ENCODE results near the gene CYSLTR2.

CYSLTR2 gene

DNA sequence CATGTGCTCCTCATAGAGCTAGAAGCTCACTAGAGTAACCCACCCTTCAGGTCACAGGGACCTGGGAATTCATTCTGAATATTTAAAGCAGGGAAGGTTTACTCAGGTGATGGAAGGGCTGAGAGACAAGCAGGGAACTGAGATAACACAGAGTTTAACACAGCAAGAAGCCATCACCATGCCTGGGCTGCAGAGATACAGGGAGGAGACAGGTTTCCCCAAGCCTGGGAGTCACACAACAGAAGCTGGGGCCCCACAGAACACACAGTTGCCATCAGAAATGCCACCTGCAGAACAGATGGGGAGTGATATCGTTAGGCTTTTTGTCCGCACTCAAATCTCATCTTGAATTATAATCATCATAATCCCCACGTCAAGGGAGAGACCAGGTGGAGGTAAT, 7.9 kb upstream of the CYSLTR2 start:
- TF ChIP-seq, protein P1, sequence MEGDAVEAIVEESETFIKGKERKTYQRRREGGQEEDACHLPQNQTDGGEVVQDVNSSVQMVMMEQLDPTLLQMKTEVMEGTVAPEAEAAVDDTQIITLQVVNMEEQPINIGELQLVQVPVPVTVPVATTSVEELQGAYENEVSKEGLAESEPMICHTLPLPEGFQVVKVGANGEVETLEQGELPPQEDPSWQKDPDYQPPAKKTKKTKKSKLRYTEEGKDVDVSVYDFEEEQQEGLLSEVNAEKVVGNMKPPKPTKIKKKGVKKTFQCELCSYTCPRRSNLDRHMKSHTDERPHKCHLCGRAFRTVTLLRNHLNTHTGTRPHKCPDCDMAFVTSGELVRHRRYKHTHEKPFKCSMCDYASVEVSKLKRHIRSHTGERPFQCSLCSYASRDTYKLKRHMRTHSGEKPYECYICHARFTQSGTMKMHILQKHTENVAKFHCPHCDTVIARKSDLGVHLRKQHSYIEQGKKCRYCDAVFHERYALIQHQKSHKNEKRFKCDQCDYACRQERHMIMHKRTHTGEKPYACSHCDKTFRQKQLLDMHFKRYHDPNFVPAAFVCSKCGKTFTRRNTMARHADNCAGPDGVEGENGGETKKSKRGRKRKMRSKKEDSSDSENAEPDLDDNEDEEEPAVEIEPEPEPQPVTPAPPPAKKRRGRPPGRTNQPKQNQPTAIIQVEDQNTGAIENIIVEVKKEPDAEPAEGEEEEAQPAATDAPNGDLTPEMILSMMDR (IDR thresholded peaks at IDR 0.05) = no peak

DNA sequence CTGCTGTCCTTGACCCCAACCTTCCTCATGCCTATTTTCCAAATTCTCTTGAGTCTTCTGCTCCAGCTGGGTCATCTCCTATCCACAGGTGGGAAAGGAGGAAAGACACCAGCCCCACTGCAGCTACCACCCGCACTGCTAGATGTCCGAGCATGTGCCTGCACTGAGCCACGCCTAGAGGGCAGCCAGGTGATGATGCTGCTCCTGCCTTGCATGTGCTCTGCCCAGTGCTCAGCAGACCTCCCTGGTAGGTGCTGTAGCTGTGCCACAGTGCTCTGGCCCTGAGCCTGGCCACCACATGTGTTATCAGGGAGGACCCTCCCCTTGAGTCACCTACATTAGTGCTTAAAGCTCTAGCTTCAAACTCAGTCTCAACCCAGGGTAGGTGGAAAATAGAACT, 6.9 kb upstream of the CYSLTR2 start:
- TF ChIP-seq, protein P1 (IDR thresholded peaks at IDR 0.05) = no peak

DNA sequence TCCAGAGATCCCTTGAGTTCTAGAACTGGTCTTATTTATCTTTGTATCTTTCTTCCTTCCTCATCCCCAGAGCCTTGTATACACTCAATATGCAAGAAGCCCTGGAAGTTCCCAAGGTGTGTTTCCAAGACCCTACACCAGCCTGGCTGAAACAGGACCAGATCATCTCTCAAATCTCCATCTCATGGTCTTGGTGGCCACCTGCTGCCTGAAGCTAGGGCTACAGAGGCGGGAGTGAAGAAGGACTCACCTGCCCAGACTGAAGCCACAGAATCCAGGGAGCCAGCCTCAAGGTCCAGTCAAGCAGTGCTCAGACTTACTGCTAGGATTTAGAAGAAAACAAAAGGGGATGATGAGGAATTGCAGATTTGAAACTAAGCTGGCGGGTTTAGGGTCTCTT, 6.1 kb upstream of the CYSLTR2 start:
- TF ChIP-seq, protein P1 (IDR thresholded peaks at IDR 0.05) = no peak

DNA sequence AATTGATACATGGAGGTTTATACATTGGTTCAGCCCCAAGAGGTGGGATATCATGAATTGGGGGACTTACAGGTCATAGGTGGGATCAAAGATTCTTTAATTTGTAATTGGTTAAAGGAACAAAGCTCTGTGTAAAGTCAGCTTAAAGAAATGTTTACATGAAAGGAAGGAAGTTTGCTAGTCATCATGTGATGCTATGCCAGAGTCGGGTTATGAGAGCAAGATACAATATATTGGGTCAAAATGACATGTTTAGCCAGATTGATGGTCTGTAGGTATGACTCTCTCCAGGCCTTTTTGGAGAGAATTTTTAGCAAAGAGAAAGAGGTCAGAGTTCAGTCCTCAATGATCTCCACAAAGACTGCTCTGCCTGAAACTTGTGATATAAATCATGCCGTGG, 5.3 kb upstream of the CYSLTR2 start:
- TF ChIP-seq, protein P1 (IDR thresholded peaks at IDR 0.05) = no peak

DNA sequence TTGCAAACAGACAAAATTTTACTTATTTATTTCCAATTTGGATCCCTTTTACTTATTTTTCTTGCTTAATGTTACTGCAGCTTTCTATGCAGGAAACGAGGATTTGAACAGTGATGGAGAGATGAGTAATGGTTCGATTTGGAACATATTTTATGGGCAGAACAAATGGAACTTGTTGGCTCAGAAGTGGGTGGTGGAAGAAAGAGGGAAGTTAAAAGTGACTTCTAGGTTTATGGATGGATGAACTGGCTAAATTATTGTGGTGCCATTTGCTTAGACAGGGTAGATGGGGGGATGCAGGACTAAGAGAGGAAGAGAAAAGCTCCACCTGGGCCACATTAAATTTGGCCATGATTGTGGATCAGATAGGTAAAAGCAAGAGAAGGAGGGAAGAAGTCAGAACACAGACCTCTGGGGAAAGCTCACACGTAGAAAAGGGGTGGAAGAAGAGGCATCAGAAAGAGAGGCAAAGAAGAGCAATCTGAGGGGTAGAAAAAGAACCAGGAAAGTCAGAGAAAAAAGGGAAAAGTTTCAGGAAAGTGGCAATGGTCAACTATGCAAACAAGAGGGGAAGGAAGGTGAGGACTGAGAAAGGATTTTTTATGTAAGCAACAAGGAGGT, 768 bp upstream of the CYSLTR2 start:
- TF ChIP-seq, protein P1 (IDR thresholded peaks at IDR 0.05) = no peak

DNA sequence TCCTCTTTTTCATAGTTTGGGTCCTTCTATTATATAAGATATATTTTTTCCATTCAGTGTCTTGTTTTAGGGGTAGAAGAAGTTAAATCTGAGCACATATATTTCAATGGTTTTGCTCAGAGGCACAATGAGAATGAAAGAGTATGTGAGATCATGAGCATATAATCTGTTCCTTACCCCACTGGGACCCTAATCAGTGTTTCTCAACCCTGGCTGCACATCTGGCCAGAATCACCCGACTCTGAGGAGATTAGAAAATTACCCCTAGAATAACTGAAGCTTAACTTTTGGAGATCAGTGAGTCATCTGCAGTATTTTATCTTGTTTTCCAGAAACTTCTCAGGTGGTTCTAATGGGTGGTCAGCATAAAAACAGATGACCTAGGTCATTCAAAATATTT, 782 bp downstream of the CYSLTR2 start:
- TF ChIP-seq, protein P1 (IDR thresholded peaks at IDR 0.05) = no peak

DNA sequence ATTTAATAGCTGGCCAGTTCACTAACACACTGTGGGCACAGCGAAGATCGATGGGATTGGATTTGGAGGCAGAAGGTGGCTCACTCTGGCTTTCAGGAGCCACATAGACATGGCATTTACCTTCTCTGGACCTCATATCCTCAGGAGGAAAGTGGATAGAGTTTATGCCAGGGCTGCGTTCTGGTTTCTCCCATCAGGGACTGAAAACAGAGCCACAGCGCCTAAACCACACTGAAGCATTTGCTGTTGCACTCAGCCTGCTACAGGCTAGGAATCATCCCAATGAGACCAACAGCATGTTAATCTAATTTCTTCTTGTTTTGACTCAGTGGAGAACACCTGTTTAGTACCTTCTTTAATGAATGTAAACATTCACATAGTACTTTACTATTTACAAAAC, 1.6 kb downstream of the CYSLTR2 start:
- TF ChIP-seq, protein P1 (IDR thresholded peaks at IDR 0.05) = no peak

DNA sequence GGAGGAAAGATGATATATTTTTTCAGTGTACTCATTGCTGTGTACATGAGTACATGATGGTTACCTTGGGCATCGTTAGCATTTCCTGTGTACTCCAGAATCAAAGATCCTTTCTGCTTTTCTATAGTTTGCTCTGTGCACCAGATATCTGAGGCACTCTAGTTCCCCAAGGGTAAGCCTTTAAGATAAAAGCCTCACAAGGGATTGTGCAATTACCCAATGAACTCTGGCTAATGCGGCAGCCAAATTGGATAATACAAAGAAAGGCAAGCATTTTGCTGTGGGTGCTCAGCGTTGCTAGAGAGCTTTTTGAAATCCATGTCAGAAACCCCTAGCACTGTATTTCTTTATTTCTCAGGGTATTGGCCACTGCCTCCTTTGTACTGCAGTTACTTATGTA, 2.9 kb downstream of the CYSLTR2 start:
- TF ChIP-seq, protein P1 (IDR thresholded peaks at IDR 0.05) = no peak

Measured in LNCAP (cell line).